ENCODE results near the gene PEX11B. TPM values are rescaled to one million over a fixed set of nuclear protein-coding genes. Genes with fewer than 3 reads are reported as not detected.

Gene PEX11B
- total RNA-seq, 1 experiment from 2014 or later = 13.7 TPM

DNA sequence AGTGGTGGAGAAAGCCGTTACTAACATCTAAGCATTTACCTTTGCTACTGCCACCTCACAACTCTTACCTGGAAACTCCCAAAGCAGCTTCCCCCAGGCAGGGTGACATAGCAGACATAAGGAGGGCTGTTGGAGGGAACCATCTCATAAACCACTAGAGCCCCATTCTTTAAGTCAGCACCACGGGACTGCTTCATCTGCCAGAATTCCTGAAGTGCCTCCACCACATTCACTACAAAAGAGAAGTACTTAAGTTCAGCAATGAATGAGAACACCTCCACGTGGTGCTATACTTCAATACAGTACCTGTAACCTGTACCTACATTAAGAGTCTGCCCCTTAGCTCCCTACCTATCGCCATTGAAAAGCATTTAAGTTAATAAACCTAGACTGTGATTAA is 29.0 kb upstream of the PEX11B start:
- Histone ChIP-seq H3K4me2 (ENCODE audit: insufficient read depth, insufficient read length, low read length) (no peak overlapping the region), H2AK5ac (ENCODE audit: insufficient read length, low read length) (no peak overlapping the region), H4K91ac (ENCODE audit: insufficient read length, low read depth, low read length) (no peak overlapping the region), H3K18ac (ENCODE audit: insufficient read length, low read depth, low read length) (no peak overlapping the region), H2BK120ac (ENCODE audit: low read depth, low read length, poor library complexity, severe bottlenecking) (no peak overlapping the region), H3K79me1 (ENCODE audit: insufficient read depth, low read depth, low read length, poor library complexity, severe bottlenecking) (no peaks in the 10 kb centered on the region), H3K23ac (ENCODE audit: insufficient read length, low read depth, low read length) (no peak overlapping the region), H3K27me3 (ENCODE audit: insufficient read depth, low read length) (no peaks in the 10 kb centered on the region), H3K56ac (ENCODE audit: insufficient read length, low read depth, low read length) (no peak overlapping the region), H3K14ac (ENCODE audit: insufficient read depth, low read length) (no peak overlapping the region), H3K79me2 (ENCODE audit: insufficient read depth, low read length) (no peaks in the 10 kb centered on the region), H4K8ac (replicated peaks; ENCODE audit: insufficient read length, low read depth, low read length) (no peak overlapping the region), H2BK5ac (ENCODE audit: insufficient read length, low read length) (no peak overlapping the region), H2BK20ac (ENCODE audit: low read depth, low read length, poor library complexity, severe bottlenecking) (no peak overlapping the region), H2BK12ac (ENCODE audit: insufficient read length, low read depth, low read length) (no peak overlapping the region), H3K9me3 (ENCODE audit: control insufficient read depth, low read depth, low read length) (no peaks in the 10 kb centered on the region), H2AFZ (ENCODE audit: low read length) (no peak overlapping the region), H4K20me1 (ENCODE audit: control insufficient read depth, insufficient read depth, insufficient read length) (no peaks in the 10 kb centered on the region), H3K23me2 (ENCODE audit: insufficient read length, low read depth, low read length, poor library complexity, severe bottlenecking) (no peaks in the 10 kb centered on the region), H4K5ac (ENCODE audit: insufficient read length, low read depth, low read length) (no peak overlapping the region), H2BK15ac (ENCODE audit: low read depth, low read length) (no peak overlapping the region), H3K27ac (ENCODE audit: insufficient read length, low read depth, low read length) (no peak overlapping the region), H3K4me1 (ENCODE audit: insufficient read depth, low read length) (peaks cover 6% of the 10 kb centered on the region; the same call in 1 of the 2 replicates), H3T11ph (ENCODE audit: low read length) (no peak overlapping the region), H3K9ac (ENCODE audit: extremely low read depth, insufficient read length, low read length) (no peak overlapping the region), H3K4ac (ENCODE audit: low read depth, low read length) (no peak overlapping the region)
- Mint-ChIP-seq H3K27ac (no peak overlapping the region; a peak in 1 of 7 replicates), H3K9me3 (no peaks in the 10 kb centered on the region), H3K4me1 (peaks cover 16 to 21% of the 10 kb centered on the region in 2 experiments), H3K4me3 (no peak overlapping the region), H3K36me3 (ENCODE audit: insufficient read depth in 1 of 3, low read depth in 3 of 3) (no peaks in the 10 kb centered on the region), H3K27me3 (ENCODE audit: low read depth) (no peaks in the 10 kb centered on the region)
- TF ChIP-seq, protein P1, sequence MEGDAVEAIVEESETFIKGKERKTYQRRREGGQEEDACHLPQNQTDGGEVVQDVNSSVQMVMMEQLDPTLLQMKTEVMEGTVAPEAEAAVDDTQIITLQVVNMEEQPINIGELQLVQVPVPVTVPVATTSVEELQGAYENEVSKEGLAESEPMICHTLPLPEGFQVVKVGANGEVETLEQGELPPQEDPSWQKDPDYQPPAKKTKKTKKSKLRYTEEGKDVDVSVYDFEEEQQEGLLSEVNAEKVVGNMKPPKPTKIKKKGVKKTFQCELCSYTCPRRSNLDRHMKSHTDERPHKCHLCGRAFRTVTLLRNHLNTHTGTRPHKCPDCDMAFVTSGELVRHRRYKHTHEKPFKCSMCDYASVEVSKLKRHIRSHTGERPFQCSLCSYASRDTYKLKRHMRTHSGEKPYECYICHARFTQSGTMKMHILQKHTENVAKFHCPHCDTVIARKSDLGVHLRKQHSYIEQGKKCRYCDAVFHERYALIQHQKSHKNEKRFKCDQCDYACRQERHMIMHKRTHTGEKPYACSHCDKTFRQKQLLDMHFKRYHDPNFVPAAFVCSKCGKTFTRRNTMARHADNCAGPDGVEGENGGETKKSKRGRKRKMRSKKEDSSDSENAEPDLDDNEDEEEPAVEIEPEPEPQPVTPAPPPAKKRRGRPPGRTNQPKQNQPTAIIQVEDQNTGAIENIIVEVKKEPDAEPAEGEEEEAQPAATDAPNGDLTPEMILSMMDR (conservative IDR thresholded peaks at IDR 0.05) = no peak
- WGBS (ENCODE audit: extremely low coverage, insufficient read length, low lambda C conversion rate) = no CpG with 5 or more reads among the region's 4 CpGs
- DNase-seq = peak; percentile 50

All from H9 (cell line).